RKO (cell line): ENCODE measurements around the gene AVEN.

Experiments used
- DNase-seq: peaks from one replicate; pipeline ENCODE4 v3.0.0-alpha.2; 2016; ENCODE audit warnings: low spot score

AVEN gene

GRCh38 chr15:33915571-33916407, 123.2 kb downstream of the AVEN start:
- no peak for DNase-seq

GRCh38 chr15:33913459-33913858, 125.5 kb downstream of the AVEN start:
- DNase-seq, result no peak

DNA sequence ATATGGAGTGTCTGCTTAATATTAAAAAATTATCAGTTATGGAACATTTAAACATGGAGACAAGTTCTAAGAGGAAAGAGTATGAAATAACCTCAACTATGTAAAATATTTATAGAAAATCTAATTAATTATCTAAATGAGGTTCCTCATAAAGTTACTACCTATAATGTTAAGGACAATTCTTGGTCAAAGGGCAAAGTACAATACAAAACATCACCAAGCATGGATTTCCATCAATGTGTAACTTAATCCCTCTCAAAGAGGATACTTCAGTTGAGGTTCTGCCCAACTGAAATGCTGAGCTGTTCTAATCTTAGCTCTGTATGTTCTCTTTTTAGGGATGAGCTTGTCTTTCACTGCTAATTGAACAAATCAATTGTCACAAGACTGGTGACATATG, 126.7 kb downstream of the AVEN start:
- no peak for DNase-seq

DNA sequence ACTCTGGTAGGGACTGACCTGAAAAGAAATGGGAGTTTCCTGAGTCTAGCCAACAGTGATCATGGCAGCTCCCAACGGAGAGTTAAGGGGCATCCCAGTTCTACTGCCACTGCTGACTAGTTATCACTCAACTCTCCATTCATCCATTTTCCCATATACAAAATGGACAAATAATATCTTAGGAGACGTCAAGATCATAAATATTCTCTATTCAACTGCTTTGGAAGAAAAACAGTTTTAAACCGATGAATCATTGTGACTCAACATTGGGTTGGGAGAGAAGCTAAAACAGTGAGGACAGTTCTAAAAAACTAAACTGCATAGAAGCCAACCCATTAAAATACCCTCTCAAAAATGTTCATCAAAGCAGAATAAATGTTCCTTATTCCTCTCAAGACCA, 128.3 kb downstream of the AVEN start:
- no peak for DNase-seq

DNA sequence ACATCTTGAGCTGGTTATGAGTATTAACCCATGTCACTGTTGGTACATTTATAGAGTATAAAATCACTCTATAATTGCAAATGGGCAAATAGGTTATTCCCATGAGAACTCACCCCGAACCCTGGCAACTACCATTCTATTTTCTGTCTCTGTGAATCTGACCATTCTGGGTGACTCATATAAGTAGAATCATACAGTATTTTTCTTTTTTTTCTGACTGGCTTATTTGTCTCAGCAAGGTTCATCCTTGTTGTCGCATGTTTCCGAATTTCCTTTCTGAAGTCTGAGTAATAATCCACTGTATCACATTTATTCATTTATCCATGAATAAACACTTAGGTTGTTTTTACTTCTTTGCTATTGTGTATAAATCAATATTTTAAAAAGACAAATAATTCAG, 130.6 kb downstream of the AVEN start:
- no peak for DNase-seq

GRCh38 chr15:33907326-33907725, 131.7 kb downstream of the AVEN start:
- DNase-seq, result no peak

DNA sequence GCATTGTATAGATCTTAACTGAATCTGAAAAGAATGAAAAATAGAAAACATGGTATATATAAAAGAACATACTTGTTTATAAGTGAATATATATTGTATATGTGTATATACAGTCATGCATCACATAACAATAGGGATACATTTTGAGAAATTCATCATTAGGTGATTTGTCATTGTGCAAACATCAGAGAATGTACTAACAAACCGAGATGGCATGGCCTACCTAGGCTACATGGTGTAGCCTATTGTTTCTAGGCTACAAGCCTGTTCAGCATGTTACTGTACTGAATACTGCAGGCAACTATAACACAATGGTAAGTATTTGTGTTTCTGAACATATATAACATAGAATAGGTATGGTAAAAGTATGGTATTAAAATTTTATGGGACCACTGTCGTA, 135.3 kb downstream of the AVEN start:
- DNase-seq, result no peak

DNA sequence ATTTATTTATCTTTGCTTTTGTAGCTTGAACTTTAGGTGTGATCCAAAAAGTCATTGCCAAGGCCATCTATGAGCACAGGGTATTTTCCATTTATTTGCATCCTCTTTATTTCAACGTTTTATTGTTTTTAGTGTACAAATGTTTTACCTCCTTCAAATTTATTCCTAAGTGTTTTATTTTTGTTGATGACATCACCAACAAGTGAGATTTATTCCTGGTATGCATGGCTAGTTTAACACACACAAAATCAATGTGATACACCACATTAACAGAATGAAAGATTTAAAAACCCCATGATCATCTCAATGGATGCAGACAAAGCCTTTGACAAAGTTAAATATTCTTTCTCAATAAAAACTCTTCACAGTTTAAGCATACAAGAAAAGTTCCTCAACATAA, 137.0 kb downstream of the AVEN start:
- DNase-seq, result no peak

- DNase-seq, result no peak
Measured at GRCh38 chr15:33894193-33894592, 144.8 kb downstream of the AVEN start.

DNA sequence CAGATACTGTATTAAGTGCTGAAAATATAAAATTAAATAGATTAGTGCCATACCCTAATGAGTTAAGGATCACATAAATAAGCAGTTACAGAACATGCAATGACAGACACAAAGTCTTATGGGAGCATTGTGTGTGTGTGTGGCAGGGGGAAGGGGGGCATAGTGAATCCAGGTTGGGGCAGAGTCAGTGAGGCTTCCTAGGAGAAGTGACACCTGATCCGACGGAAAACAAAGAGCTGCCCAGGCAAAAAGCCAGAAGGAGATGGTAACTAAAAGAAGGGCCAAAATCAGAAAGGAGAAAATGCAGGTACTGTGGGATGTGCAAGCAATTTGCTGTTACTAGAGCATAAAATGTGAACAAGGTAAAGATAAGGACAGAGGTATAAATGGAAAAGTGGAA, 150.8 kb downstream of the AVEN start:
- DNase-seq, result no peak

- DNase-seq, result no peak
Measured at GRCh38 chr15:33882921-33883320, 156.1 kb downstream of the AVEN start.

DNA sequence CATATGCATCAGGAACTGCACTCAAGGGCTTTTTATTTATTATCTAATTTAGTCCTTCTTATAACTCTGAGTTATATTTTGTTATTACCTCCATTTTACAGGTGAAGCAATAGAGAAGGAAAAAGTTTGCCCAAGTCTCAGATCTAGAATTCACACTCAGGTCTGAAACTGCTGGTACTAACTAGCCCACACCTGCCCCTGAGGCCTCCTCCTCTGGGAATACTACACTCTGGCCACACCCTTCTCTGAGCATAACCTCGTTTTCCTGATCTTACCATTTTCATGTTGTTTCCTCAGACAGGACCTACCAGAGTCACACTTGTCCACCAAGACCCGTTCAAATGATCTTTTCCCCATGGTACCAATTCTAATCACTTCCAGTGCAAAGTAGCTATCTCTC, 164.8 kb downstream of the AVEN start:
- no peak for DNase-seq

GRCh38 chr15:33872416-33873106, 166.4 kb downstream of the AVEN start:
- no peak for DNase-seq

GRCh38 chr15:33871980-33872379, 167.0 kb downstream of the AVEN start:
- DNase-seq, result no peak

DNA sequence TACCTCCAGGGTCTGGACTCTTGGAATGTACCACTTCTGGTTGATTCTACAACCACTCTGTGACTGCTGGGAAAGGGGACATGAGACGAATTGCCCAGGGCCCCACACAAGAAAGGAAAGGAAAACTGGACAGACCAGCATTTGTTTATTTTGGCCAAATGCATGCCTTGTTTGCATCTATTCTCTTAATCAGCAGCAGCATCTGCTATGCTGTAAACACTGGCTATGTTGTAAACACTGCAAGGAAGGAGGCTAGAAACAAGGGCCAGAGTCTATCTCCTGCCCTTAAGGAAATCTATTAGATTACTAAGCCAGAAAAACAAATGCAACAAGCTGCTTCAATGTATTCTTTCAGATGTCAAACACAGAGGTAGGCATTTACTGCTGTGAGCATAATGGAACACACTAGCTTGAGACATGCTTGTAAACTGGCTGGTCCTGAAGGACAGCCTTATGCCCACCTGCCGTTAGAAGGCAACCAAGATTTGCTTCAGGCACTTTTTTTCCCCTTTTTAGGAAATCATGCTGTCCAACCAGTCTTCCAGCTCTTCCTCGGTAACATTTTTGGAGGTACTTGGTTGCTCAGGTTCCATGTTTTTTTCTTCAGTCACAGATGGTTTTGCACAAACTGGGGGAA, 172.8 kb downstream of the AVEN start:
- DNase-seq, result no peak

- DNase-seq, result no peak
Measured at GRCh38 chr15:33865416-33865815, 173.6 kb downstream of the AVEN start.

DNA sequence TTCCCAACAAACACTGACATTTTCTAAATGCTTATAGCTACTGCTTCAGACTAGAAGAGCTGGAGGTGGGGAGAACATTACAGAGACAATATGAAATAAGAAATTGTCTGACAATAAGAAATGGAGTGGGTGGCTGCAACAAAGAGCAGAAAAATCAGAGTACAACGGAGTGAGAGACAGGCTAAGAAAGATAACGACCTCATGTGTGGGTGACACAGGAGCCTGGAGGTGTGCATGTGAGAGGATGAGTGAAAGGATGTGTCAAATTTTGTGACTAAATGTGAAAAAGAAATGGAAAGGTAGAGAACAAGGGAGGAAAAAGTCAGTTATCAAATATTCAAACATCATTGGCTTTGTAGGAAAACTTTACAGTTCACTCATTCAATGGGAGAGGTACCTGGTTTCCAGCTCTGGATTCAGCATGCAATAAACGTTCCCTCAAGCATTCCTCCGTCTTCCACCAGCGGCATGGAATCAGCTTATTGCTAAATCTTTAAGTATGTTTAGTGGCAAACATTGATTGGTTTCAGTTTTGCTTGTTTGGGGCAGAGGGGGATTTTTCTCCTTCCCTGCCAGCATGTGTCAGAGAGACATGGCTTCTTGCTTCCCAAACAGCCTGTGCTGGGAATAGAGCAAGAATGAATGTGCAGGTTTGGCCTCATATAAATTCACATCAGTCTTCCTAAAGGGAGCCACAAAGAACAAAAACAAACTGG, 174.5 kb downstream of the AVEN start:
- no peak for DNase-seq

DNA sequence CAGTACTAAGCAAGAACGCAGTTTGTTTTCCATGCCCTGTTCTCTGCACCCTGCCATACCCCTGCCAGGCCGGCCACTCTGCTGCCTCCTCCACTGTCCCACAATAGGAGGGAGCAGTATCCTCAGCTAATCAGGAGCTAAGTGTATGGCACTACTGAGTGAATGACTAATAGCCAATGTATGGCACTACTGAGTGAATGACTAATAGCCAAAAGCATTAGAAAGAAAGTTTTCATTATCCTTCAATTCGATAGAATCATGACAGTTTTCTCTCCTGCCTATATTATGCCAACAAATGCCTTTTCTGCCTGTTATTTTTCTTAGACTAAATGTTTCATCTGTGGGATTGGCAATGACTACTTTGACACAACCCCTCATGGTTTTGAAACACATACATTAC, 178.2 kb downstream of the AVEN start:
- DNase-seq, result peak; percentile 73

DNA sequence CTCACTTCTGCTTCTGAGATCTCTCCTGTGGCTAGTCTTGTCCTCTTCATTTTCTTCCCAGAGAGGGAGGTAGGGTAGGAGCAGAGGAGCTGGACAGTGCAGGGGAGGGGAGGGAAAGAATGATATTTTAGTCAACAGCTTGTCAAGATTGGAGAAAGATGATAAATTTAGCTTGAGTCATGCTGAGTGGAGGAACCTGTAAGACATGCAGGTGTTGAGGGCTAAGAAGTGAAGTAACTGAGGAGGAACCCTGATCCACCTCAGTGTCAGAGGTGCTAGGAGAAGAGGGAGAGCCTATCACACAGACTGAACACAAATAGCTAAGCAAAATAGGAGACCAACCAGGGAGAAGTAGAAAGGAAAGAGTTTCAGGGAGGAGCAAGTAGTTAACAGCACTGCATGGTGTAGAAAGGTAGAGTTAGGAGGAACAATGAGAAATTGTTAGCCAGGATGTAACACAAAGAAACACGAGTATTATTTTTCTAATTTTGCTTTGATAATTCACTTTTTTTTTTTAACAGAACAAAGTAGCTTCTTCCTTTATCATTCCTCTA, 178.9 kb downstream of the AVEN start:
- DNase-seq, result no peak

- DNase-seq, result no peak
Measured at GRCh38 chr15:33858836-33859235, 180.2 kb downstream of the AVEN start.

DNA sequence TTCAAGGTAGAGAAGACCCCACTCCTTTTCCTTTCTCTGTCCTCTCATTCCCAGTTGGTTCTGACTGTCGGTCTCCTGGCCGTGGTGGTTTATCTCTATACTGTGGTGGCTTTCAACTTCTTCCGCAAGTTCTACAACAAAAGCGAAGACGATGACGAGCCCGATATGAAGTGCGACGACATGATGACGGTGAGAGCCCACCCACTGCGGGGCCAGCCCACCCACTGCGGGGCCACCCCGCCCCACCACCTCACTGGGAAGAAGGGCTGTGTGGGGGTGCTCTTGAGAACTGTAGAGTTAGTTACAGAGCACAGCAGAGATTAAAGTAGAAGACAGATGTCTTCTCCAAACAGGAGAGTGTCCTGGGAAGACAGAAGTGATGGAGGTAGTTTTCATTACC, 181.3 kb downstream of the AVEN start:
- no peak for DNase-seq

DNA sequence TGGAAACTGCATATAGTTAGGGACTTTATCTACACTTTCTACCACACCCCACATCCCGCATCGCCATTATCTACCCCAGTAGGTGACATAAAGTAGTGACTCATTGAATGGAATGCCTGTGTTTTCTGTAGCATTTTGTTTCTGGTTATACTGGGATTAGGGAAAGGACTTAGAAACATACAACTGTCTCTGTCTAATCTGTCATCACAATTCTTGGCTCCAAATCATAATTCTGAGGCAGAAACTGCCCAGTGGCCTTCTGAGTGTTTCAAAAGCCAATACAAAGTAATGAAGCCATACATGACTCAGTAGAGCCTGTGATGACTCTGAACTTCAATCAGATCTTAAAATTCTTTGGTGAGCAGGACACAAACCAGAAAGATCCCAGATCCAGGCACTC, 186.4 kb downstream of the AVEN start:
- DNase-seq, result peak; percentile 36
